ENCODE data around the gene POC5. TPM values are rescaled to one million over a fixed set of nuclear protein-coding genes. Genes with fewer than 3 reads are reported as not detected.
A peak's percentile ranks its signal among the peaks of the same experiment; 100 is the strongest.

Gene POC5
- total RNA-seq, 4 donors from 2014 or later = 5.1 to 68.5 (median 9.3) TPM

GRCh38 chr5:75663579-75664284 is 53.5 kb downstream of the POC5 start:
- Histone ChIP-seq H3K36me3 (no peaks in the 10 kb centered on the region), H3K27me3 (no peaks in the 10 kb centered on the region), H3K4me1 (peaks cover 0 to 6% (median 0%) of the 10 kb centered on the region in 4 donors), H3K27ac (no peak overlapping the region), H3K9me3 (no peaks in the 10 kb centered on the region), H3K4me3 (no peak overlapping the region)
- no peak for DNase-seq
- TF ChIP-seq CTCF (IDR thresholded peaks at IDR 0.05) = no peak
- TF ChIP-seq POLR2A (IDR thresholded peaks at IDR 0.05) = no peak

GRCh38 chr5:75662061-75662460 is 55.2 kb downstream of the POC5 start:
- Histone ChIP-seq H3K27me3 (no peaks in the 10 kb centered on the region), H3K4me1 (no peaks in the 10 kb centered on the region), H3K36me3 (no peaks in the 10 kb centered on the region), H3K27ac (no peak overlapping the region), H3K4me3 (no peak overlapping the region), H3K9me3 (no peaks in the 10 kb centered on the region)
- no peak for DNase-seq
- TF ChIP-seq POLR2A (IDR thresholded peaks at IDR 0.05) (no peak), CTCF (IDR thresholded peaks at IDR 0.05) (no peak)

- no peak for DNase-seq
- H3K27me3 ChIP-seq = no peaks in the 10 kb centered on the region
- no peak overlapping the region for H3K4me3 ChIP-seq
- no peaks in the 10 kb centered on the region for H3K9me3 ChIP-seq
- TF ChIP-seq POLR2A (IDR thresholded peaks at IDR 0.05) (no peak), CTCF (IDR thresholded peaks at IDR 0.05) (no peak)
- H3K4me1 ChIP-seq = no peaks in the 10 kb centered on the region
- H3K27ac ChIP-seq = no peak overlapping the region
- no peaks in the 10 kb centered on the region for H3K36me3 ChIP-seq
These were observed 56.4 kb downstream of the POC5 start for GRCh38 chr5:75660678-75661465.

GRCh38 chr5:75659791-75660450 is 57.3 kb downstream of the POC5 start:
- H3K27ac ChIP-seq = no peak overlapping the region
- no peak for DNase-seq
- H3K4me3 ChIP-seq = no peak overlapping the region
- no peaks in the 10 kb centered on the region for H3K4me1 ChIP-seq
- TF ChIP-seq CTCF (IDR thresholded peaks at IDR 0.05) = no peak
- no peak for TF ChIP-seq POLR2A (IDR thresholded peaks at IDR 0.05)
- no peaks in the 10 kb centered on the region for H3K27me3 ChIP-seq
- no peaks in the 10 kb centered on the region for H3K36me3 ChIP-seq
- H3K9me3 ChIP-seq = no peaks in the 10 kb centered on the region

GRCh38 chr5:75656311-75657003 is 60.8 kb downstream of the POC5 start:
- no peak overlapping the region for H3K27ac ChIP-seq
- no peak for DNase-seq
- H3K36me3 ChIP-seq = no peaks in the 10 kb centered on the region
- H3K4me3 ChIP-seq = peak overlapping the region in 3 of 4 donors; percentile 19 to 42 (median 35)
- H3K27me3 ChIP-seq = no peaks in the 10 kb centered on the region
- TF ChIP-seq POLR2A (IDR thresholded peaks at IDR 0.05) (no peak), CTCF (IDR thresholded peaks at IDR 0.05) (no peak)
- H3K9me3 ChIP-seq = no peaks in the 10 kb centered on the region
- H3K4me1 ChIP-seq = no peaks in the 10 kb centered on the region

Measured in Peyer's patch (tissue), 4 donors.